ENCODE measurements around the gene CNKSR3. TPM values are rescaled to one million over a fixed set of nuclear protein-coding genes. Genes with fewer than 3 reads are reported as not detected.

The CNKSR3 gene
- total RNA-seq, 4 donors from 2014 or later: 7.6 to 29.6 (median 12.4) TPM

- no peak for DNase-seq
- intact Hi-C loops (cut with DNase I; ENCODE audit: low total_unique reads): no loop called here
- Histone ChIP-seq H3K9me3 (no peaks in the 10 kb centered on the region), H3K27ac (peak overlapping the region in 1 of 2 donors; percentile 69), H3K36me3 (no peaks in the 10 kb centered on the region), H3K4me1 (peaks cover 0 to 5% of the 10 kb centered on the region in 2 donors), H3K27me3 (no peaks in the 10 kb centered on the region), H3K4me3 (no peak overlapping the region)
- no peak for TF ChIP-seq POLR2A (IDR thresholded peaks at IDR 0.05)
- TF ChIP-seq, protein P1, sequence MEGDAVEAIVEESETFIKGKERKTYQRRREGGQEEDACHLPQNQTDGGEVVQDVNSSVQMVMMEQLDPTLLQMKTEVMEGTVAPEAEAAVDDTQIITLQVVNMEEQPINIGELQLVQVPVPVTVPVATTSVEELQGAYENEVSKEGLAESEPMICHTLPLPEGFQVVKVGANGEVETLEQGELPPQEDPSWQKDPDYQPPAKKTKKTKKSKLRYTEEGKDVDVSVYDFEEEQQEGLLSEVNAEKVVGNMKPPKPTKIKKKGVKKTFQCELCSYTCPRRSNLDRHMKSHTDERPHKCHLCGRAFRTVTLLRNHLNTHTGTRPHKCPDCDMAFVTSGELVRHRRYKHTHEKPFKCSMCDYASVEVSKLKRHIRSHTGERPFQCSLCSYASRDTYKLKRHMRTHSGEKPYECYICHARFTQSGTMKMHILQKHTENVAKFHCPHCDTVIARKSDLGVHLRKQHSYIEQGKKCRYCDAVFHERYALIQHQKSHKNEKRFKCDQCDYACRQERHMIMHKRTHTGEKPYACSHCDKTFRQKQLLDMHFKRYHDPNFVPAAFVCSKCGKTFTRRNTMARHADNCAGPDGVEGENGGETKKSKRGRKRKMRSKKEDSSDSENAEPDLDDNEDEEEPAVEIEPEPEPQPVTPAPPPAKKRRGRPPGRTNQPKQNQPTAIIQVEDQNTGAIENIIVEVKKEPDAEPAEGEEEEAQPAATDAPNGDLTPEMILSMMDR (IDR thresholded peaks at IDR 0.05): no peak
Observed at GRCh38 chr6:154539593-154540269, 29.2 kb upstream of the CNKSR3 start.

- Histone ChIP-seq H3K36me3 (no peaks in the 10 kb centered on the region), H3K9me3 (no peaks in the 10 kb centered on the region), H3K4me3 (no peak overlapping the region), H3K4me1 (peaks cover 0 to 5% of the 10 kb centered on the region in 2 donors), H3K27ac (peak overlapping the region; percentile 69), H3K27me3 (no peaks in the 10 kb centered on the region)
- intact Hi-C loops (cut with DNase I; ENCODE audit: low total_unique reads): no loop called here
- no peak for TF ChIP-seq POLR2A (IDR thresholded peaks at IDR 0.05)
- TF ChIP-seq, protein P1 (IDR thresholded peaks at IDR 0.05): no peak
- DNase-seq: no peak
Observed at GRCh38 chr6:154538640-154539191, 28.2 kb upstream of the CNKSR3 start.

DNA sequence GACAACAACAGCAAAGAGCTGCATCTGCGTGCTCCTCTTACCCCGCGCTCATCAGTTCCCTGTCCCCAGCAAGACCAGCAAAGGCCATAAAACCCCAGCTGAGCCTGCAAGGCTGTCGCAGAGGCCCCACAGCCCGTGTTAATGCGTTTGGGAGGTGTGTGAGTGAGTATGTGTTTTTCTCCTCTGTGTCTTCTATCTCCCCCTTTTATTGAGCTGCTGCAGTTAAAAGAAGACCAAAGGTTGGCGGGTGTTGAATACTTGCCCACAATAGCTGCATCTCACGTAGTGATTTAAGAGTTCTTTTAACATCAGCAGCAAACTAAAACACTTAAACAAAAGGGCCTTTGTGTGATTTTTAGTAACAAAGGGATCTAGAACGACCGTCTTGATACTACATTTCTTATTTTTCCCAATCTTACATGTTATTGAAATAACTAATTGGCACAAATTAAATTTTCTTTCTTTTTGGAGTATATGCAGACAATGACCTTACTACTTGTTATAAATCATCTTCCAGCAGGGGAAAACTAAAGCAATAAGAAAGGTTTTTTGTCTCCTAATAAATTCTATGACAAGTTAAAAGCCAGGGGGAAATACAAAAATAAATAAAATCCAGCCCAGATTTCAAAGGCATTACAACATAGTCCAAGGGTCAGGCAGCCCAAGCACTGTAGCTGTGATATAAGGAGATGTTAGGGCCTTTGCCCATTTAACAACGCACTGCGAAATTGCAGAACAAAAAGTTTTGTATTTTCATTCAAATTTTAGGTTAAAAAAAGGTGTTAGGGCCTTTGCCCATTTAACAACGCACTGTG is 27.2 kb upstream of the CNKSR3 start:
- Histone ChIP-seq H3K4me1 (peaks cover 0 to 5% of the 10 kb centered on the region in 2 donors), H3K27me3 (no peaks in the 10 kb centered on the region), H3K4me3 (no peak overlapping the region), H3K9me3 (no peaks in the 10 kb centered on the region), H3K36me3 (no peaks in the 10 kb centered on the region), H3K27ac (peak overlapping the region; percentile 69)
- peak in 1 of 2 donors; percentile 47 for DNase-seq
- intact Hi-C loops (cut with DNase I; ENCODE audit: low total_unique reads): no loop called here
- TF ChIP-seq, protein P1 (IDR thresholded peaks at IDR 0.05): no peak
- no peak for TF ChIP-seq POLR2A (IDR thresholded peaks at IDR 0.05)

DNA sequence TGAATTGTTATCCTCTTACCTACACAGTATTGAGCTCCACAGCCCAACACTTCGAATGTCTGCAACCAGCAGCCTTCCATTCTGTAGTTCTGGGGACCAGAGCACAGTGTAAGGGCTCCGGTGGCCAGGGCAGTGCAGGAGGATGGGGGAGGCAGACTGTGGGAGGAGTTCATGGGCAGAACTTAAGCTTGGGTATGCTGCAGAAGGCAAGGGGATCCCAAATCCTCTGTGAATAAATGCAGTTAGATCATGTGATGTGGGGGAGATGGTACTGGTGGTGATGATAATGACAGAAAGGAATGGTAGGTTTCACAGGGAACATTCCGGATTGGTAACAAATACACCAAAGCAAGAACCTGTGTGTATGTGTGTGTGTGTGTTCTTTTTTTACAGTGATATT is 26.5 kb upstream of the CNKSR3 start:
- Histone ChIP-seq H3K27ac (peak overlapping the region; percentile 69), H3K9me3 (no peaks in the 10 kb centered on the region), H3K4me3 (no peak overlapping the region), H3K27me3 (no peaks in the 10 kb centered on the region), H3K36me3 (no peaks in the 10 kb centered on the region), H3K4me1 (peaks cover 0 to 5% of the 10 kb centered on the region in 2 donors)
- intact Hi-C loops (cut with DNase I; ENCODE audit: low total_unique reads): no loop called here
- no peak for DNase-seq
- TF ChIP-seq, protein P1 (IDR thresholded peaks at IDR 0.05): no peak
- no peak for TF ChIP-seq POLR2A (IDR thresholded peaks at IDR 0.05)

DNA sequence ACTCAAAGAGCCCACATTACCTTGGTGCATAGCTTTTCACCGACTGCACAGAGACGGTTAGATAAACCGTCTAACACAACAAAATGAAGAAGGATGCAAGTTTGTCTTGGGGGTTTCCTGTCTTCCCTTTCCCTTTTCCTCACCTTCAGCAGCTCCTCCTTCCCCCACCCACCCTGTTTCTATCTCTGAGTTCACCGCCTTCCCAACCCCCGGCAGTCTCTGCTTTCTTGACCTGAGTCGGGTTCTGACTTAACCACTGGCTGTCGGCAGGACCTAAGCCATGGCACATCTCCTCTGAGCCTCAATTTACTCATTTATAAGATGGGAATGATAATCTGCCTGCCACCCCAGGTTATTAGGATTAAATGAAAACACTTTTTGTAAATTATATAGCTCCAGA is 25.8 kb upstream of the CNKSR3 start:
- Histone ChIP-seq H3K4me1 (peaks cover 0 to 5% of the 10 kb centered on the region in 2 donors), H3K27ac (peak overlapping the region in 1 of 2 donors; percentile 69), H3K4me3 (no peak overlapping the region), H3K36me3 (no peaks in the 10 kb centered on the region), H3K27me3 (no peaks in the 10 kb centered on the region), H3K9me3 (no peaks in the 10 kb centered on the region)
- no peak for TF ChIP-seq POLR2A (IDR thresholded peaks at IDR 0.05)
- TF ChIP-seq, protein P1 (IDR thresholded peaks at IDR 0.05): no peak
- no peak for DNase-seq
- intact Hi-C loops (cut with DNase I; ENCODE audit: low total_unique reads): no loop called here

All from uterus (tissue), 4 donors.